GM10847 (cell line): ENCODE data around the gene WDR37.

Experiments used
- POLR2A ChIP-seq: IDR thresholded peaks from 2 replicates; pipeline ENCODE4 v1.6.1; 2011; ENCODE audit not compliant: insufficient read length; ENCODE audit errors: extremely low read depth

The WDR37 gene

GRCh38 chr10:1056326-1057105 lies at the start of gene WDR37:
Gene WDR37, plus strand, starts transcription at chr10:1056385. Its CDS starts 15,771 bp downstream, at chr10:1072156.
- TF ChIP-seq POLR2A = peak; percentile 66

GRCh38 chr10:1006573-1006972 lies 49.6 kb upstream of the WDR37 start:
- no peak for TF ChIP-seq POLR2A

- no peak for TF ChIP-seq POLR2A
Measured at GRCh38 chr10:1007583-1007982, 48.6 kb upstream of the WDR37 start.

- TF ChIP-seq POLR2A = no peak
Measured at GRCh38 chr10:1009071-1009494, 47.1 kb upstream of the WDR37 start.

GRCh38 chr10:1010703-1011102 lies 45.5 kb upstream of the WDR37 start:
- no peak for TF ChIP-seq POLR2A

GRCh38 chr10:1011696-1012095 lies 44.5 kb upstream of the WDR37 start:
- no peak for TF ChIP-seq POLR2A

- TF ChIP-seq POLR2A = no peak
Measured at GRCh38 chr10:1015688-1016087, 40.5 kb upstream of the WDR37 start.

- TF ChIP-seq POLR2A = no peak
Measured at GRCh38 chr10:1019362-1019761, 36.8 kb upstream of the WDR37 start.

GRCh38 chr10:1020460-1020859 lies 35.7 kb upstream of the WDR37 start:
- TF ChIP-seq POLR2A = no peak

GRCh38 chr10:1020958-1021357 lies 35.2 kb upstream of the WDR37 start:
- no peak for TF ChIP-seq POLR2A

GRCh38 chr10:1022413-1022812 lies 33.8 kb upstream of the WDR37 start:
- TF ChIP-seq POLR2A = no peak

- TF ChIP-seq POLR2A = no peak
Measured at GRCh38 chr10:1024103-1024502, 32.1 kb upstream of the WDR37 start.

GRCh38 chr10:1025683-1026082 lies 30.5 kb upstream of the WDR37 start, which contains the start of gene IDI2:
Gene IDI2, minus strand, starts transcription at chr10:1025859. Its CDS starts 1,136 bp downstream, at chr10:1024723.
- TF ChIP-seq POLR2A = no peak

- no peak for TF ChIP-seq POLR2A
Measured at GRCh38 chr10:1026578-1026977, 29.6 kb upstream of the WDR37 start.

GRCh38 chr10:1029838-1030237 lies 26.3 kb upstream of the WDR37 start:
- no peak for TF ChIP-seq POLR2A

GRCh38 chr10:1033601-1034000 lies 22.6 kb upstream of the WDR37 start:
- no peak for TF ChIP-seq POLR2A

- TF ChIP-seq POLR2A = no peak
Measured at GRCh38 chr10:1034758-1035157, 21.4 kb upstream of the WDR37 start.
